GM21825 (cell line): ENCODE results near the gene FAM107A.

Experiments used
- ATAC-seq: cut with Tn5 transposase; IDR thresholded peaks from one replicate; pipeline ENCODE4 v1.9.1; 2021; ENCODE audit warnings: mild to moderate bottlenecking, moderate library complexity; ENCODE audit not compliant: unreplicated experiment

Gene FAM107A

GRCh38 chr3:58569287-58570001 is 7.7 kb downstream of the FAM107A start:
- no peak for ATAC-seq

- ATAC-seq: no peak
These were observed 8.5 kb downstream of the FAM107A start for GRCh38 chr3:58568572-58569286.

- ATAC-seq: no peak
These were observed 10.0 kb downstream of the FAM107A start for GRCh38 chr3:58567251-58567515.

GRCh38 chr3:58566398-58567250 is 10.6 kb downstream of the FAM107A start:
- ATAC-seq: no peak

- ATAC-seq: no peak
These were observed 11.4 kb downstream of the FAM107A start for GRCh38 chr3:58565621-58566397.

- no peak for ATAC-seq
These were observed 12.6 kb downstream of the FAM107A start for GRCh38 chr3:58564456-58565160.

GRCh38 chr3:58564054-58564453 is 13.1 kb downstream of the FAM107A start:
- no peak for ATAC-seq

- no peak for ATAC-seq
These were observed 13.7 kb downstream of the FAM107A start for GRCh38 chr3:58563386-58564035.

- ATAC-seq: no peak
These were observed 14.7 kb downstream of the FAM107A start for GRCh38 chr3:58562498-58562897.

- no peak for ATAC-seq
These were observed 16.4 kb downstream of the FAM107A start for GRCh38 chr3:58560771-58561311.

- ATAC-seq: no peak
These were observed 17.6 kb downstream of the FAM107A start for GRCh38 chr3:58559586-58559985.

GRCh38 chr3:58557491-58557890 is 19.7 kb downstream of the FAM107A start:
- no peak for ATAC-seq

- ATAC-seq: no peak
These were observed 20.4 kb downstream of the FAM107A start for GRCh38 chr3:58556761-58557221.

- ATAC-seq: no peak
These were observed 21.2 kb downstream of the FAM107A start for GRCh38 chr3:58556001-58556400.

- ATAC-seq: no peak
These were observed 22.0 kb downstream of the FAM107A start for GRCh38 chr3:58555203-58555602.

GRCh38 chr3:58553003-58553402 is 24.2 kb downstream of the FAM107A start:
- no peak for ATAC-seq

GRCh38 chr3:58551636-58552180 is 25.5 kb downstream of the FAM107A start:
- ATAC-seq: no peak

GRCh38 chr3:58544541-58544940 is 32.6 kb downstream of the FAM107A start:
- no peak for ATAC-seq

GRCh38 chr3:58540176-58540858 is 36.9 kb downstream of the FAM107A start:
- ATAC-seq: no peak
